ENCODE results near the gene CACTIN. TPM values are rescaled to one million over a fixed set of nuclear protein-coding genes. Genes with fewer than 3 reads are reported as not detected.
"Not testable (repeated sequence)": the region's sequence is repeated elsewhere in the genome, so short reads cannot be mapped to it uniquely, and the experiment has no call there.

The CACTIN gene
- total RNA-seq, 1 donor from 2014 or later: 12.8 TPM

DNA sequence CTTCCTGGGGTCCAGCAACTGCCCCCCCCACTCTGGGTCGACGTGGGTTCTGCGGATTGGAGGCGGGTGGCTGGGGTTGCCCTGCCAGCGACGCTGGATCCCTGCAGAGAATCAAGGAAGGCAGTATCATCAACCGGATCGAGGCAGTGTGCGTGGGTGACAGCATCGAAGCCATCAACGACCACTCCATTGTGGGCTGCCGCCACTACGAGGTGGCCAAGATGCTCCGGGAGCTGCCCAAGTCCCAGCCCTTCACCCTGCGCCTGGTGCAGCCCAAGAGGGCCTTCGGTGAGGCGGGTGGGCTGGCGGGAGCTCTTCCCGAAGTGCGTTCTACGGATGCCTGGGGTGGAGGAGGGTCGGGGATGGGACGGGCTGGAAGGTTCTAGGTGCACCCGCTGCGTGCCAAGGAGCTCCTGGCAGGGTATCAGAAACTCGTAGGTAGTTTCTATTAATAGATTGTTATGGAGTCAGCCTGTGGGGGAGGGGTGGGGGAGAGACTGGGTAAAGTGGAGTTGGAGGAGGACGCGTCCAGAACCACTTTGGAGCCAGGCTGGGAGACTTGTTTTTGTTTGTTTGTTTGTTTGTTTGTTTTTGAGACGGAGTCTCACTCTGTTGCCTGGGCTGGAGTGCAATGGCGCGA is 39.8 kb downstream of the CACTIN start:
- DNase-seq: no peak

DNA sequence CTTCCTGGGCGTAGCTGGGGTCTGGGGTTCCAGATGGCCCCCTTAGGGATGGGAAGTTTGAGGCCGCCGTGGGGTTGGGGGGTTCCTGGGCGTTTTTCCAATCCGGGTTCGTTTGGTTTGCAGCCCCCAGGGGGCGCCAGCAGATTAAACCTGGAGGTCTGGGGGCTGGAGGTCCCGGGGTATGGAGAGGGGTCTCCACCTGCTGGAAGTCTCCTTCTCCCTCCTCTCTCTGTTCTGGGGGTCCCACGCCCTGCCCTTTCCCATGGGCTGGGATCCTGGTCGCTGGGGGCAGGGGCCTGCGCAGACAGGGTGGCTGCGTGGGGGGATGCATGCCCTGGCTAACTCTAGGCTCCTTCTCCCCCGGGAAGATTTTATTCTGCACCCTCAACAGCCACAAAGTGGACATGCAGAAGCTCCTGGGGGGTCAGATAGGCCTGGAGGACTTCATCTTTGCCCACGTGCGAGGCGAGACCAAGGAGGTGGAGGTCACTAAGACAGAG is 40.4 kb downstream of the CACTIN start:
- DNase-seq: no peak

DNA sequence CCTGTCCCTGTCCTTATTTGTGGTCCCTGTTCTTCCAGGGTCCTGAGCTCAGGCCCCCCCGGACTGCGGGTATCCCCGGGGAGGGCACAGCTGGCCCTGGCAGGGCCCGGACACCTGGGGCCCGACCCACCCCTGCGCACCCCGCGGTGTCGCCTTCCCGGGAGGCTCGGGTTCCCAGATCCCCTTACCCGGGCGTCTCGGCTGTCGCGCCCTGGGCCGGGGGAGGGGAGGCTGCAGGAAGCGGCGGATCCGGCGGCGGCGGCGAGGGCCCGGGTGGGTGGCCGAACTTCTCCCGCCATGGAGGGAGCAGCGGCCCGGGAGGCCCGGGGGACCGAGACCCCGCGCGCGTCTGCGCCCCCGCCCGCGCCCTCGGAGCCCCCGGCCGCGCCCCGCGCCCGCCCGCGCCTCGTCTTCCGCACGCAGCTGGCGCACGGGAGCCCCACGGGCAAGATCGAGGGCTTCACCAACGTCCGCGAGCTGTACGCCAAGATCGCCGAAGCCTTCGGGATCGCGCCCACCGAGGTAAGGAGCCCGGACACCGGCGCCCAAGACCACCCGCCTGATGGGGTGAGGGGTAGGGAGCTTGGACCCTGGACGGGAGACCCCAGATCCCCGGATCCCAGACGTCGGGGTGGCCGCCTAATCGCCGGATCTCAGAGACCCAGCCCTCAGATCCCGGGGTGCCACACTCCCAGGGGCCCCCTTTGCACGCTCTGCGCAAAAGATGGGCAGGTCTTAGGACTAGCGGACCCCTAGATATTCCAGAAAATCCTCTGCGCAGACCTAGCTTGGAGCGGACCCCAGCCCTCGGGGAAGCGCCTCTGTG is 41.1 kb downstream of the CACTIN start, which contains the start of gene GIPC3:
Gene GIPC3, plus strand, starts transcription at position 178 of the 826 bp plus-strand sequence. Its CDS starts 120 bp downstream, at position 298.
- DNase-seq: no peak

DNA sequence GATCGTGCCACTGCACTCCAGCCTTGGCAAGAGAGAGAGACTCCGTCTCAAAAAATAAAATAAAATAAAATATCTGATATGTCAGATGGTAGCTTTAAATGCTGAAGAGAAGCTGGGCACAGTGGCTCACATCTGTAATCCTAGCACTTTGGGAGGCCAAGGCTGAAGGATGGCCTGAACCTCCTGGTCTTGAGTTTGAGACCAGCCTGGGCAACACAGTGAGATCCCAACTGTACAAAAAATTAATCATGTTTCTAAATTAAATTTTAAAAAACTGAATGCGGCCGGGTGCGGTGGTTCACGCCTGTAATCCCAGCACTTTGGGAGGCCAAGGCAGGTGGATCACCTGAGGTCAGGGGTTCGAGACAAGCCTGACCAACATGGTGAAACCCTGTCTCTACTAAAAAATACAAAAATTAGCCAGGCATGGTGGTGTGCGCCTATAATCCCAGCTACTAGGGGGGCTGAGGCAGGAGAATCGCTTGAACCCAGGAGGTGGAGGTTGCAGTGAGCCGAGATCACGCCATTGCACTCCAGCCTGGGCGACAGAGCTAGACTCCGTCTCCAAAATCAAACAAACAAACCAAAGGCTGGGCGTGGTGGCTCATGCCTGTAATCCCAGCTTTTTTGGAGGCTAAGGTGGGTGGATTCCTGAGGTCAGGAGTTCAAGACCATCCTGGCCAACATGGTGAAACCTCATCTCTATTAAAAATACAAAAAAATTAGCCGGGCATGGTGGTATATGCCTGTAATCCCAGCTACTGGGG is 42.4 kb downstream of the CACTIN start:
- DNase-seq: not testable (repeated sequence)

DNA sequence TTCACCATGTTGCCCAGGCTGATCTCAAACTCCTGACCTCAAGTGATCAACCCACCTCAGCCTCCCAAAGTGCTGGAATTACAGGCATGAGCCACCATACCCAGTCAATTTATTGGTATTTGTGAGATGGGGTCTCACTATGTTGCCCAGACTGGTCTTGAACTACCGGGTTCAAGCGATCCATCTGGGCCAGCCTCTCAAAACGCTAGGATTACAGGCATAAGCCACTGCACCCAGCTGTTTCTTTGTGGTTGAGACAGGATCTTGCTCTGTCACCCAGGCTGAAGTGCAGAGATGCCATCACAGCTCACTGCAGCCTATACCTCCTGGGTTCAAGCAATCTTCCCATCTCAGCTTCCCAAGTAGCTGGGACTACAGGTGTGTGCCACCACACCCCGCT is 44.8 kb downstream of the CACTIN start:
- DNase-seq: not testable (repeated sequence)

DNA sequence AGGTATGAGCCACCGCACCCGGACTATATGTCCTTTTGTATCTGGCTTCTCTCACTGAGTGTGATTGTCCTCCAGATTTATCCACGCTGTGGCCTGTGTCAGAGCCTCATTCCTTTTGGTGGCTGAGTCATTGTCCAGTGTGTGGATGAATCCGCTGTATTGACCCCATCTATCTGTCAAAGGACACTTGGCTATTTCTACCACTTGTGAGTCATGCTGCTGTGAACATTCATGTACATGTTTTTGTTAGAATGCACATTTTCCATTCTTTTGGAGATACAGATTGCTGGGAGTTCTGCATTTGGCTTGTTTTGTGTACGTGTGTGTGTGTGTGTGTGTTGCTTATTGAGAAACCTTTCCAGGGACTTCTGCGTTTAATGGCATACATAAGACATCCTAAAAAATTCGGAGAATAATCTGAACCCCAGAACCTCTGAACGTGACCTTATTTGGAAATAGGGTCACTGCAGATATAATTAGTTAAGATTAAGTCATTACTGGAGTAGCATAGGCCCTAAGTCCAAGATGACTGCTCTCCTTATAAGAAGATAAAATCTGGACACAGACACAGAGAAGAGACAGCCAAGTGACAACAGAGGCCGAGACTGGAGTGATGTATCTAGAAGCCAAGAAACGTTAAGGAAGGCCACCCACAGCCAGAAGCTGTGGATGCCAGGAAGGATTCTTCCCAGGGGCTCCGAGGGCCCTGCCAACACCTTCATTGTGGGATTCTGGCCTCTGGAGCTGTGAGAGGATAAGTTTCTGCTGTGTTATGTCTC is 46.2 kb downstream of the CACTIN start:
- DNase-seq: peak; percentile 23

DNA sequence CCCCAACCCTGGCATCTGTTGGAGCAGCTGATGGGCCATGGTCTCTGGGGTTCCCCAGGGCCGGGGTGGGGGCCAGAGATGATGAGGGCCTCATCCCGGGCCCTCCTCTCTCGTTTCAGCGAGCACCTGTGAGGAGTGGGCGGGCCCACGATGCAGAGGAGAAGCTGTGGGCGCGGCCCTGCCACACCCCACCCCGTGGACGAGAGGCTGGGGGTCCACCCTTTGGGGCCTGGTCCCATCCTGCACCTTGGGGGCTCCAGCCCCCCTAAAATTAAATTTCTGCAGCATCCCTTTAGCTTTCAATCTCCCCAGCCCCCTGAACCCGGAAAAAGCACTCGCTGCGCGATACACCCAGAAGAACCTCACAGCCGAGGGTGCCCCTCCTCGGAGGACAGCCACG is 48.2 kb downstream of the CACTIN start:
- DNase-seq: no peak

DNA sequence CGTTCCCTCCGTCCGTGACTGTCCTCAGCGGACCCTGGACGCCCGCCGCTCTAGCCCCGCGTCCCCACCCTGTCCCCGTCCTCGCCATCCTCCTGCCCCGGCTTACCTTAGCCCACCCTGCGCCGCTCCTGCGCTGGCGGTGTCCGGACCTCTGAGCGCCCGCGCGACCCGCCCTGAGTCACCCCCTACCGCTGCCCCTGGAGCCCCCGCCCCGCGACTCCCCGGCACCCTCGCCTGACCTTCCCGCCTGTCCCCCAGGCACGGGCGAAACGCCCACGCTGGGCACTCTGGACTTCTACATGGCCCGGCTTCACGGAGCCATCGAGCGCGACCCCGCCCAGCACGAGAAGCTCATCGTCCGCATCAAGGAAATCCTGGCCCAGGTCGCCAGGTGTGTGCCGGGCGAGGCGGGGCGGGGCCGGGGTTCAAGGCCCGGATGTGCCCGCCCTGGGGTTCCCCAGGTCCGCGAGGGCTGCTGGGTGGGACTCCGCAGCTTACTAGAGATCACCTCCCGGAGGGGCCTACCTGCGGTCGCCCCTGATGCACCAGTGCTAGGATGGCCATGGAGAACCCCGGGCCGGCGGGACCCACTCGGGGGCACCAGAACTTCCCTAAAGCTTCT is 48.8 kb downstream of the CACTIN start:
- no peak for DNase-seq

DNA sequence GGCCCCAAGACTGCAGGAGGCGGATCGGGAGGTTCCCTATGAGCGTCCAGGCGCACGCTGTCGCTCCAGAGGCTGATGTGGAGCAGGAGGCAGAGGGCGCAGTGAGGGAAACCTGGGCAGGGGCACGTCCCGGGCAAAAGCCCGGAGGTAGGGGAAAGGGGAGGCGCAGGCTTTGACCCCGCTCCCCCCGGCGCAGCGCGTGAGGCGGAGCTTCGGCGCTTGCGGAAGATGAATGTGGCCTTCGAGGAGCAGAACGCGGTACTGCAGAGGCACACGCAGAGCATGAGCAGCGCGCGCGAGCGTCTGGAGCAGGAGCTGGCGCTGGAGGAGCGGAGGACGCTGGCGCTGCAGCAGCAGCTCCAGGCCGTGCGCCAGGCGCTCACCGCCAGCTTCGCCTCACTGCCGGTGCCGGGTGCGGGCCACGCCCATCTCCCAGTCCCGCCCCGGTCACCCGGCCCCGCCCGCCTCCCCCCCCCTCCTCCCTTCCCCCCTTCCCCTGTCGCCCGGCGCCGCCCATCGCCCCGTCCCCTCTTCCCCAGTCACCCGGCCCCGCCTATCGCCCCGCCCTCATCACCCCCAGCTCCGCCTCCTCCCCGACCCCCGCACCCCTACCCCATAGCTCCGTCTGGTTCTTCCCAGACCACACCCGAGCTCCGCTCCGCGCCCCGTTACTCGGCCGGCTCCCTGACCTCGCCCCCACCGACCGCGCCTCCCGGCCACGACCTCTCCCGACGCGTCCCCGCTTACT is 49.7 kb downstream of the CACTIN start:
- peak; percentile 28 for DNase-seq

DNA sequence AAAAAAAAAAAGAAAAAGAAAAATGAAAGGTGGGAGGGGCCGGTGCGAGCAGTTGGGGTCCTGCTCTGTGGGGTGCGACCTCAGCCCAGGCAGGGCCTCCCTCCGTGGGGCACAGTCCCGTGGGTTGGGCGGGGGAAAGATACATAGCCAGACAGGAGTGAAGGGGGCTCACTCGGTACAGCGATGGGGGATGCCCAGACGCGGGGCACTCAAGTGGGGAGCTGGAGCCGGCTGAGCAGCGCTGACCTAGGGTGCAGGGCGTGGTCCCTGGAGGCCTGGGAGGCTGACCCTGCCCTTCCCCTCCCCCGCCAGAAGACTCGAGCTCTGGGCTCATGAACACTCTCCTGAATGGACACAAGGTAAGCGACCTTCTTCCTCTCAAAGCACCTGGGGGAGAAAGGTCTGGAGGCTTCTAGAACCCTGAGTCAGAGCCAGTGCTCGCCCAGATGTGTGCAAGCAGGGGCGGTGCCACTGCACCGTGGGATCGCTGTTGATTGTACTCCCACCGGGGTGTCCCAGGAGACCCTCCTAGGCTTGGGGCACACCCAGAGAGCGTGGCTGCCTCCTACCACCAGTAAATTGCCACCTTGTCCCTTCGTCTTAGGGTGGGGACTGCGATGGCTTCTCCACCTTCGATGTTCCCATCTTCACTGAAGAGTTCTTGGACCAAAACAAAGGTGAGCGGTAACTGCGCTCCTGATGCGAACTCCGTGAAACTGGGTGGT is 50.5 kb downstream of the CACTIN start:
- no peak for DNase-seq

DNA sequence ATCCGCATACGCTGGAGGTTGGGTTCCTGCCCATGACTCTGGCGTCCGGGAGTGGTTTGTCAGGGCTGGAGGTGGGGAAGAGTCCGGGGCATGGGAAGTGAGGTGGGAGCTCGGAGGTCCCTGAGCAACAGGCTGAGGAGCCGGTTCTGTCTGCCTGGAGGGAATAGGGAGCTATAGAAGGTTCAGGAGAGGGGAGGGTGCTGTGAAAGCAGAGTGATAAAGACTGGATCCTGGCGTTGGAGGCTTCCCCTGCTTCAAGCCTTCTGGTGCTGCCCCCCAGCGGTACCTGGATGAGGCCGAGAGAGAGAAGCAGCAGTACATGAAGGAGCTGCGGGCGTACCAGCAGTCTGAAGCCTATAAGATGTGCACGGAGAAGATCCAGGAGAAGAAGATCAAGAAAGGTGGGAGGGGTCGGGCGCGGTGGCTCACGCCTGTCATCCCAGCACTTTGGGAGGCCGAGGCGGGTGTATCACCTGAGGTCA is 51.3 kb downstream of the CACTIN start:
- DNase-seq: no peak

DNA sequence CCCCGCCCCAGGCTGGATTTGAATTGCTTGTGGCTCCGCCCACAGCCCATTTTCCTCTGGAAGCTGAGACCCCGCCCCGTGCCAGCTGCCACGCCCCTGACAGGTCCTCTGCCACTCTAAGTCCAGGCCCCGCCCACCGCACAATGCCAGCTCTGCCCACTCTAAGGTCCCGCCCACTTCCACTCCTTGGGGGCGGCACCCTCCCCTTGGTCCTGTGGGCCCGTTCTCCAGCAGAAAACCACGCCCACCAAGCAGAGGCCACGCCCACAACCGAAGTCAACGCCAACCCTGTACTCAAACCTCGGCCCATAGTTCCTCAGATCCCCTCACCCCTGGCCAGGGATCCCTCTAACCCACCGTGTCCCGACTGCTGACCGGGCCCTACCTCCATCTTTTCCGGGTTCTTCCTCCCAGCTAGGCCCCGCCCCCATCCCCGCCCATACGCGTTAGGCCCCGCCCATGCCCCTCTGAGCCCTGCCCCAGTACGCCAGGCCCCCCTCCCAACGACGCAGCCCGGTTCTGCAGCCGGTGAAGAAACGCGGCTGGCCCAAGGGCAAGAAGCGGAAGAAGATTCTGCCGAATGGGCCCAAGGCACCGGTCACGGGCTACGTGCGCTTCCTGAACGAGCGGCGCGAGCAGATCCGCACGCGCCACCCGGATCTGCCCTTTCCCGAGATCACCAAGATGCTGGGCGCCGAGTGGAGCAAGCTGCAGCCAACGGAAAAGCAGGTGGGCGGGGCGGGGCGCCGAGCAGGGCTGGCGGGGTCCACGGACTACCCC is 52.5 kb downstream of the CACTIN start:
- peak; percentile 59 for DNase-seq

DNA sequence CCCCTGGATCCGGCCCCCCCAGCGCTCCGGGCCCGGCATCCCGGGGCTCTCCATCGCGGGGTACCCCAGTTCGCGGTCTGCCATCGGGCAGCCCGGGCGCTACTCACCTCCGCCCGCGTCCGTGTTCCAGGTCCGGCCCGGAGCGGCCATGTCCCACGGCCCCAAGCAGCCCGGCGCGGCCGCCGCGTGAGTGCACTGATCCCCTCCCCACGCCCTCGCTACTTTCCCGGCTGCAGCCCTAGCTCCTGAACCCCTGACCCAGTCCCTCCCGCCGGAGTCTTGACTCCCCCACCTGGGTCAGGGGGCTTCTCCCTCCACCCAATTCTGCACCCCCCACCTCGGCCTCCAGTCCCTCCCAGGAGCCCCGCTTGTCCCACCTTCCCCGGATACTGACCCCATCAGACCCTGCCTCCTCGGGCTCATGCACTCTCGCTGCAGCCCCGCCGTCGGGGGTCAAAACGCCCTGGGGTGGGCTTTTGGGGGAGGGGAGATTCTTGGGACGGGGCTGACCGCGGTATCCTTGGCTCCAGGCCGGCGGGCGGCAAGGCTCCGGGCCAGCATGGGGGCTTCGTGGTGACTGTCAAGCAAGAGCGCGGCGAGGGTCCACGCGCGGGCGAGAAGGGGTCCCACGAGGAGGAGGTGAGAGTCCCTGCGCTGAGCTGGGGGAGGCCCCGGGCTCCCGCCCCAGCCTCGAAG is 53.3 kb downstream of the CACTIN start:
- no peak for DNase-seq

DNA sequence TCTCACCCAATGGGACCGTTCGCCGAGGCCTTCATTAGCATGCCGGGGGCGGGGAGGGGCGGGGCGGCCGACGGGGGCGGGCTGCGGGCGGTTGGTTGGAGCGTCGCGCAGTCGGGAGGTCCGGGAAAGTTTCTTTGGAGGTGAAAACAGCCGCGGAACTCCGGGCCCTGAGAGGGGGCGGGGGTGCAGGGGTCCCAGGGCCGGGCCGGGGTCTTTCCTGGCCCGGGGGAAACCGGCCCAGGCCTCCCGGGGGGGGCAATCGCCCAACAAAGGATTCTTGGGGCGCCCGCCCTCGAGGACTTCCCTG is 53.8 kb downstream of the CACTIN start, which contains the start of gene HMG20B:
Gene HMG20B, plus strand, starts transcription at position 90 of the 307 bp plus-strand sequence. CDS start 366 bp downstream, outside the sequence.
- DNase-seq: no peak

DNA sequence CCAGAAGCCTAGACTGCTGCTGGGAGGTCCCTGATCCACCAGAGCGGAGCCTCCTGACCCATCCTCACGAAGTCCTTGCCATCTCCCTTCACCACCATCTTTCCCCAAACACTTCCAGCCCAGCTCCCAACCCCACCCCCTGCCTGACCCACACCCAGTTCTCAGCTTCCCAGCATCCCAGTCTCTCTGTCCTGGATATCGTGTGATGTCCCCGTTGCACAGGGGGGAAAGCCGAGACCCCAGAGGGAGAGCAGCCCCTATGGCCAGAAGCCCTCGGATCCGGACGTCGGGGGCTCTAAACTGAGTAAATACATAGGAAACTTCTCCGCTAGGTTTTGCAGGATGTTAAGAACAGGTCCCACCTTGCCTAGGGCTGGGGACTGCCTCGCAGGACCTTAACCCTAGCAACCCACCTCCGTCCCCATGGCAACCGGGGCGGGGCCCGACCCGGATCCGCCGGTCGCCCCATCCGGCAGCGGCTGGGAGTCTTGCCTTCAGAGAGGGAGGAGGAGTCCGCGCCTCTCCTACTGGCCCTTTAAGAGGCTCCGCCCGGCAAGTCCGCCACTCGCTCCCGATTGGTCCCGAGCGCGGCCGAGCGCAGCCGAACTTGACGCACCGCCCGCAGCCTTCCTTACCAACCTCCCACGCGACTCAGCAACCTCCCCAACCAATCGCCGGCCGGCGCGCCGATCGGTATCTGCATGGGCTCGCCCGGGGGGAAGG is 54.3 kb downstream of the CACTIN start:
- peak; percentile 99 for DNase-seq

DNA sequence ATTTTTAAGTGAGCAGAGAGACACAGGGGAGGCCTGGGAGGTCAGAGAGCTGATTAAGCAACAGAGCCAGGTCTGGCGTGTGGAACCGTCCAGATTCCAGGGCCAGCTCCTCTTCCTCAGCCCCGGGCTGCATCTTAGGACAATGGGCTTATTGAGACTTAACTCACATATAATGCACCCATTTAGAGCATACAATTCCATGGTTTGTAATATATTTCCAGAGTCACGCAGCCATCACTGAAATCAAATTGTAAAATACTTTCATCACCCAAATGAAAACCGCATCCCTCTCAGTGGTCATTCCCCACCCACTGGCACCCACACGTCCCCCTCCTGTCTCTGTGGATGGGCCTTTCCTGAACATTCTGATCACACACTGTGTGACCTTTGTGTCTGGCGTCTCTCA is 56.0 kb downstream of the CACTIN start:
- peak; percentile 20 for DNase-seq

DNA sequence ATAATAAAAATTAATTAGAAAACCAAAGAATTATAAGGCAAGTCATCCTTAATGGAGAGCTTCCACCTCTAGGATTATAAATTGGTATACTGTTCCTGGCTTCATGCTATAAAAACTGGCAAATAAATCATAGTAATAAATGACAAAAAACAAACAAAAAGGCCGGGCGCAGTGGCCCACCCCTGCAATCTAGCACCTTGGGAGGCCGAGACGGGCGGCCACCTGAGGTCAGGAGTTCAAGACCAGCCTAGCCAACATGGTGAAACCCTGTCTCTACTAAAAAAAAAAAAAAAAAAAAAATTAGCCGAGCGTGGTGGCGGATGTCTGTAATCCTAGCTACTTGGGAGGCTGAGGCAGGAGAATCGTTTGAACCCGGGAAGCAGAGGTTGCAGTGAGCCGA is 56.5 kb downstream of the CACTIN start:
- not testable (repeated sequence) for DNase-seq

DNA sequence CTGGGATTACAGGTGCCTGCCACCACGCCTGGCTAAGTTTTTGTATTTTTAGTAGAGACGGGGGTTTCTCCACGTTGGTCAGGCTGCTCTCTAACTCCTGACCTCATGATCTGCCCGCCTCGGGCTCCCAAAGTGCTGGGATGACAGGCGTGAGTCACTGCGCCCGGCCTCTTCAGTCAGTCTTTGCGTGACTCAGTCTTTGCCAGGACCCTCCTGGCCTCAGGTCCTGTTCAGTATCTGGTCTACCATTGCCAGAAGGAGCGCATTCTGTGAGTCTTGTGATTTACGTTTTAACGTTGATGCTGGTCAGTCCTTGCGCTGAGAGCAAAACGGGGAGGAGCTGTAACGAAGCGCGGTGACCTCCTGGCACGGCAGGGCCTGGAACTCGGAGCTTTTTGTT is 61.5 kb downstream of the CACTIN start:
- DNase-seq: no peak
